Activated gamma-delta T cell treated with Interleukin-2 at 50 U/mL for 16 hours (primary cell): ENCODE measurements around the gene SAP30BP.

Experiments
- DNase-seq: peaks from one replicate; pipeline ENCODE4 v3.0.0-alpha.2; 2020

Gene SAP30BP

DNA sequence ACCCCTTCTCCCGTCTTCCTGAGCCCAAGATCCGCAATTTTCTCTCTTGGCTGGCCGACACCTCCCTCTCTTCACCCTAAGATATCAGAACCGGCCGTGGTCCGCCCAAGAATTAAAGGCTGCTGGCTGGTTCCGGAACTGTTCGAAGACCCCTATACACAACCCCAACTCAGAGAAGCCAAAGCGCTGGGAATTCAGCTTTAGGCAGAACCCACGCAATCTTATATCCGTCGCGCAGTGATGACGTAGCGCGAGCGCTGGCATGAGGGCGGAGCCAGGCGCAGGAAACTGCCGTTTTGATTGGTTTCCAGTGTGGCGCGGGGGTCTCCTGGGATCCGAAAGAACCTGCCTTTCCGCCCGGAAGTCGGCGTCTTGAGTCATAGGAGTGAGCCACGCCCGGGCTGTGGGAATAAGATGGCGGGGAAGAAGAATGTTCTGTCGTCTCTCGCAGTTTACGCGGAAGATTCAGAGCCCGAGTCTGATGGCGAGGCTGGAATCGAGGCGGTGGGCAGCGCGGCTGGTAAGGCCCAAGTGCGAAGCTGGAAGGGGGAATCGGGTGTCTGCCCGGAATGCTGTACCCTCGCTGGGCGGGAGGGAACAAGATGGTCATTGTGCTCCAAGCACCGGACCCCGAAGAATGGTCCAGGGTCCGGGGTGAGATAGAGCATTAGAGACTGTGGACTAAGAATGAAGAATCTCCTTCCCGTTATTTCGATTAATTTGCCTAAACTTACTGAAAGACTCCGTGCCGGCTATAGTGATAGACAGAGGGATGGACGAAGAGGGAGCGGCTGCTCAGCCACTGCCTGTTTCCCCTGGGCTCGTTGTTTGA, at the start of gene SAP30BP, which contains the start of gene RECQL5:
Gene SAP30BP (plus strand): TSS at position 380 of the 832 bp plus-strand sequence. CDS start 35 bp downstream, at position 415.
Gene RECQL5 (minus strand): TSS at position 196 of the 832 bp plus-strand sequence. CDS start 597 bp downstream, outside the sequence.
- peak; percentile 99 for DNase-seq

DNA sequence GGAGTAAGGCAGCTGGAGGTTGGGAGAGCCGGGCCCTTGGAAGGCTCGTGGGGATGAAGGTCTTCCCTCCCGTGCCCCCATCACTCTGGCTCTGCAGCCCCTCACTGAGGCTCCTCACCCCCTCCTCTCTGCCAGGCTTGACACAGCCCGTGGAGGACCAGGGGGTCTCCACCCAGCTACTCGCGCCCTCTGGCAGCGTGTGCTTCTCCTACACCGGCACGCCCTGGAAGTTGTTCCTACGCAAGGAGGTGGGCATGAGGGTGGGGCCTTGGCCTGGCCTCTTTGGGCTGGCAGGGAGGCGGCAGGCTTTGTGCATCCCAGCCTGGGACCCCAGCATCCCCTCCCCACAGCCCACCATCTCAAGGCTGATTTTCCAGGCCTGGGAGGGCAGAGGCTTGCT, 49.5 kb upstream of the SAP30BP start:
- DNase-seq, result no peak

DNA sequence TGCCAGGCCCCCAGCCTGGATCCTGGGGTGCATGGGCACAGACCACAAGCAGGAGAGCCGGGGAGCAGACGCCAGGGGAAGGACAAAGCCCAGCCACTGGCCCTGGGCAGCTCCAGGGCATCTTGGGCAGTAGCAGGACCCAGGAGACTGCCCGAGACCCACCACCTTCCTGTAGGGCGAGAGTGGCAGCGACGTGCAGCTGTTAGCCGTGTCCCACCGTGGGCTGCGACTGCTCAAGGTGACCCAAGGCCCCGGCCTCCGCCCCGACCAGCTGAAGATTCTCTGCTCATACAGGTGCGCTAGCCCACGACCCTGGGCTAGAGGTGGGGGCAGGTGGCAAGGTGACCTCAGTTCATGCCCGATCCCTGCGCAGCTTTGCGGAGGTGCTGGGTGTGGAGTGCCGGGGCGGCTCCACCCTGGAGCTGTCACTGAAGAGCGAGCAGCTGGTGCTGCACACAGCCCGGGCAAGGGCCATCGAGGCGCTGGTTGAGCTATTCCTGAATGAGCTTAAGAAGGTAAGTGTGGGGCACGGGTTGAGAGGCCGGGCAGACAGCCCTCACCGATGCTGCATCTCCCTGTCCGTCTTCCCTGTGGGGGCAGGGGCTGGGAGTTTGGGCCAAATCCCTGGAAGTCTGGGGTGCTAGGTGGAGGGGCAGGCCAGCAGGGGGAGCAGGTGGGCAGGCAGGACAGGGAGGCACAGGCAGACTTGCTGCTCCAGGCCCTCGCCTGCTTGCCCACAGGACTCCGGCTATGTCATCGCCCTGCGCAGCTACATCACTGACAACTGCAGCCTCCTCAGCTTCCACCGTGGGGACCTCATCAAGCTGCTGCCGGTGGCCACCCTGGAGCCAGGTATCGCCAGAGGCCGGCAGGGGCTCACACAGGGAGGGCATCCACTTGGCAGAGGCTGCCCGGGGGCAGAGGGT, 47.4 kb upstream of the SAP30BP start:
- DNase-seq, result no peak

DNA sequence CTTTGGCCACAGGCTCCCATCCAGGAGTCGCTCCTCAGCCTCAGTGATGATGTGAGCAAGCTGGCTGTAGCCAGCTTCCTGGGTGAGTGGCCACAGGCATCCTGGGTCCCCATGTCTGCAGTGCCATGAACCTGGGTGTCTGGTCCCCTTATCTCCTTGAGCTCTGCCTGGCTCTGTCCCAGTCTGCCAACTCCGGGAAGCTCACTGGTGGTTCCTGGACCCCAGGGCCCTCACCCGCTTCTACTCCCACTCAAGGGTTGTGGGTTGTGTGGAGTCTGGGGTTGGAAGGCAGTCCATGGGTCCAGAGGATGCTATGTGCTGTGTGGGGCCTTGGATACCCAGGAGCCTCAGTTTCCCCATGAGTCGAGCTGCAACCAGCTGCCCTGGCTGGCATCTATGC, 45.6 kb upstream of the SAP30BP start:
- DNase-seq, result no peak

DNA sequence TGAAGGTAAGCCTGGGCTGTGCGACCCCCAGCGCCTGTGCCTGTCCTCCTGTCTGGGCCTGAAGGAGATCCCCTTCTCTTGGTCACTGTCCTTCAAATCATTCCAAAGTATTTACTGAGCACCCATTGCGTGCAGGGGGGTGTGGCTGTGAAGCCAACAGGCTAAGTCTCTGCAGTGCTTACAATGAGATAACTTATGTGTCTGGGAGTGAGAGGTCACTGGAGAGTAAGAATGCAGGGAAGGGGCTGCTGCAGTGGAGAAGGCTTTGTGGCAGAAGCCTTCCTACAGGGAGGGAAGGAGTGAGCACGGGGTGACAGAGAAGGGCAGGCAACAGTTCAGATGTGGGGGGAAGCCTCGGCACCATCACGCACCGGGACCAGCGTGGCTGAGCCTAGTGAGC, 45.1 kb upstream of the SAP30BP start:
- DNase-seq, result no peak

DNA sequence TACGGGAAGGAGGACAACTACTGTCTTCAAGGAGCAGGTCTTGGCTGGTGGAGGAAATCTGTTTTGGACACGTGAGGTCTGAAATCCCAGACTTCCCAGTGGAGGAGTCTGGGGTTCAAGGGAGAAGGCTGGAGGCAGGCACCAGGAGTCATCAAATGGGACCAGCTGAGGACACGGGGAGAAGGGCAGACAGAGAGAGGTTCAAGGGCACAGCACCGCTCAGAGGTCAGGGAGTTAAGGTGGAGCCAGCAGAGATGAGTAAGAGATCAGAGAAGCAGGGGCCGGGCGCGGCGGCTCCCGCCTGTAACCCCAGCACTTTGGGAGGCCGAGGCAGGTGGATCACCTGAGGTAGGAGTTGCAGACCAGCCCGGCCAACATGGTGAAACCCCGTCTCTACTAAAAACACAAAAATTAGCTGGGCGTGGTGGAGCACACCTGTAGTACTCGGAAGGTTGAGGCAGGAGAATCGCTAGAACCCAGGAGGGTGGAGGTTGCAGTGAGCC, 44.3 kb upstream of the SAP30BP start:
- no peak for DNase-seq

DNA sequence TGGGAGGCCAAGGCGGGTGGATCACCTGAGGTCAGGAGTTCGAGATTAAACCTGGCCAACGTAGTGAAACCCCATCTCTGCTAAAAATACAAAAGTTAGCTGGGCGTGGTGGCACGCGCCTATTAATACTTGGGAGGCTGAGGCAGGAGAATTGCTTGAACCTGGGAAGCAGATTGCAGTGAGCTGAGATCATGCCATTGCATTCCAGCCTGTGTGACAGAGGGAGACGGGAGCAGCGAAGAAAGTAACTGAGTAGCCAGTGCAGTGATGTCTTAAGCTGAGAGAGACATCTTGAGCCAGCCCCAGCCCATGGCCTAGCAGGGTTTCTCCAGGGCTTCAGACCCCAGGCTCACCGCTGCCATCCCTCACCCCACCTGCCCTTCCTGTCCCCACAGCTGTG, 43.8 kb upstream of the SAP30BP start:
- no peak for DNase-seq

DNA sequence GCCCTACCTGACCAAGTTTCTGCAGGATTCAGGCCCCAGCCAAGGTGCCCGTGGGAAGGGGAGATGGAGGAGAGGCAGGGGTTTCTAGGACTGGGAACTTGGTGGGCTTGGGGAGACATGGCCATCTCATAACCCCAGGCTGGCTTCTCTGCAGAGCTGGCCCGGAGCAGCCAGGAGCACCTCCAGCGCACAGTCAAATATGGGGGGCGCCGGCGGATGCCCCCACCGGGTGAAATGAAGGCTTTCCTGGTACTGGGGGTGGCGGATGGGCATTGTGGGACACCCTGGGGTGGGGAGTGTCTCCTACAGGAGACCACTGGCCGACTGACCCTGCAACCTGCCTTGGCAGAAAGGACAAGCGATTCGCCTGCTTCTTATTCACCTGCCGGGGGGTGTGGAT, 43.1 kb upstream of the SAP30BP start:
- DNase-seq, result no peak

DNA sequence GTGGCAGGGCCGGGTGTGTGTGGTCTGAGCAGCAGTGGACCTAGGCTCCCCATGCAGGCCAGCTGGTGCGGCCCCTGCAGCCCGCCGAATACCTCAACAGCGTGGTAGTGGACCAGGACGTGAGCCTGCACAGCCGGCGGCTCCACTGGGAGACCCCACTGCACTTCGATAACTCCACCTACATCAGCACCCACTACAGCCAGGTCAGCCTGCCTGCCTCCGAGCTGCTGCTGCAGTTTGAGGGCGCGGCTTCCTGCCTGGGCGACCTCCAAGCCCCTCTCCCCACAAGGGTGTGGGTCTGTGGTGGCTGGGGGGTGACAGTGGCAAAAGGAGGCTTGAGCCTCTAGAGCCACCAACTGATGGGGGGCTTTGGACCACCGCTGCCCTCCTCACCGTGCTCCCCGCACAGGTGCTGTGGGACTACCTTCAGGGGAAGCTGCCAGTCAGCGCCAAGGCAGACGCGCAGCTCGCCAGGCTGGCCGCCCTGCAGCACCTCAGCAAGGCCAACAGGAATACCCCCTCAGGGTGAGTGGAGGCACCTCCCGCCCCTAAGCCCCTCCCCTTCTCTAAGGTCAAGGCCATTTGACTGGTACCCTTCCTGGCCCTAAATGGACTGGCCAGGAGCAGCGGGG, 42.3 kb upstream of the SAP30BP start:
- no peak for DNase-seq

DNA sequence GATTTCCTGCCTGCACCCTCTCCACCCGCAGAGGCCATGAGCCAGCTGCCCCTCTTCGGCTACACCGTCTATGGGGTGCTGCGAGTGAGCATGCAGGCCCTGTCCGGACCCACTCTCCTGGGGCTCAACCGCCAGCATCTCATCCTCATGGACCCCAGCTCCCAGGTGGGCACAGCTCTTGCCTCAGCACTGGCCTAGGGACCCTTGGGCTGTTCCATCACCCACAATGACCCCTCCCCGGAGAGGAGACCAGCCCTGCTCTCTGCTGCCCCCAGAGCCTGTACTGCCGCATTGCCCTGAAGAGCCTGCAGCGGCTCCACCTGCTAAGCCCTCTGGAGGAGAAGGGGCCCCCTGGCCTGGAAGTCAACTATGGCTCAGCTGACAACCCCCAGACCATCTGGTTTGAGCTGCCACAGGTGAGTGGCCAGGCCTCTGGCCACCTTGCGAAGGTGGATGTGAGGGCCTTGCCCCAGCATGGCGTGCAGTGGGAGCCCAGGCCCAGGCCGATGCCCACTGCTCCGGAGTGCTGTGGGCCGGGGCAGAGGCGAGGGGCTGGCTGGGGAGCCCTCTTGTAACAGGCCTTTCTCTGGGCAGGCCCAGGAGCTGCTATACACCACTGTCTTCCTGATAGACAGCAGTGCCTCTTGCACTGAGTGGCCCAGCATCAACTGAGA, 41.2 kb upstream of the SAP30BP start:
- no peak for DNase-seq

DNA sequence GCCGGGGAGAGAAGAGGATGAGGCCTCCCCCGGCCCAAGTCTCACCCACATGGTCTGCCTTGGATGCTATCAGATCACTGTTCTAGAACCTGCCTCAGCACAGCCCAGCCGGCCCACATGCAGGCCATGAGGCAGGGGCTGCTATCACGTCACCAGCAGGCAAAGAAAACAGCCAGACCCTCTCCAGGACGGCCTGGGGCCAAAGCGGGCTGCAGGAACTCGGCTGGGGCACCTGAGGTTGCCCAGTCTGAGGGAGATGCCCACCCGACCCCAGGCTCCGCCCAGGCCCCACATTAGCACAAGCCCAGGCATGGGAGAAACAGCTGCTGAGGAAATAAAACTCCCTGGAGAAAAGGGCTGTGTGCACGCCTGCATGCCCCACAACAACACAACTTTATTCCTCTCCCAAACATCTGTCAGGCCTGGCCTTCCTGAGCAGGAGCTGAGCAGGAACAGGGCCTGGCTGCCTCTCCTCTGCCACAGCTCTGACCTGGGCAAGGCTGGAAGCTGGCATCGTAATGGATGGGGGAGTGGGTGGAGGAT, 40.6 kb upstream of the SAP30BP start:
- DNase-seq, result no peak

DNA sequence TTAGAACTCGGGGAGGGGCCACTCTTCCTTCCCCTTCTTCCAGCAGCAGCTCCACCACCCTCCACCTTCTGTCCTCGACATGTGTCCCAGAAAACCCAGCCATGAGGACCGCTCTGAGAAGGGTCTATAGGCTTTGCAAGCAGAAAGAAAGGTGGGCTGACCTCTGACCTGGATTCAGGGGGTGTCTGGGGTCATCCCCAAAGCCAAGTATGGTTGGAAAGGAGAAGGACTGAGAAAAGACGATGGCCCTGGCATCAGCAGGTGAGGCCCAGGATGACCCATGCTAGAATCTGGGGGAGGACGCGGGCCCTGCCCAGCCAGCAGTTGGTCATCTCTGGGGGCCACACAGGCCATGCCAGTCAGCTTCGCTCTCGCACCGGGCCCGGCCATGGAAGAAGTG, 40.0 kb upstream of the SAP30BP start:
- no peak for DNase-seq

DNA sequence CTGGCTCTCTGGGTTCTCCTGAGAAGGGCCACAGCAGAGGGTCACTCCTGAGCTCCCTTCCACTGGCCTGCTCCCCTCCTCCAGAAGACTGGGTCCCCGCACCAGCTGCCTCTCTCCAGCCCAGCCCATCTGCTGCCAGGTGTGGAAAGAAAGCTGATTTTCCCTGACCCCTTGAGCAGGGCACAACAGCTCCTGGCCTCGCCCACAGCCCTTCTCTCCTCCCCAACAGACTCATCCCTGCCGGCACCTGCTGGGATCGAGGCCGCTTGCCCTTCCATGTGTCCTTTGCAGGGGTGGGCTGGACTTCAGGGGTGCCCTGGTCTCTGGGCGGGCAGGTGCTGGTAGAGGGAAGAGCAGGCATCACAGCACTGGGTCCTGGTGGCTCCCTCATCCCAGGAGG, 38.7 kb upstream of the SAP30BP start:
- no peak for DNase-seq

DNA sequence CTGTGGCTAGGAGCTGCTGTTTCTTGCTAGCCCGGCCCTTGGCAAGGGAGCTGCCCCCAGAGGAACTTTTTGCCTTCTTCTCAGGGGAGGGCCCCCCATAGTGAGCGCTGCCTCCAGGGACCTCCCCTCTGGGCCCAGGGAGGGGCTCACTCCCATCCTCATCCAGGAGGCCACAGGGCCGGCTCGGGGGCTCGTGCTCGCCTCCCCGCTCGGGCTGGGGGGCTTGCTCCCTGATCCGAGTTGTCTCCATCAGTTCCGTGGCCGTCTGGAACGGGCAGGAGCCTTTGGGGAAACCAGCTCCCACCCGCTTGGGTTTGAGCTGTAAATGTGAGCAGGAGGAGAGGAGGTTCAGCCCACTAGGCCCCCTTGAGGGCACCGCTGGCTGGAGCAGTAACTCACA, 38.0 kb upstream of the SAP30BP start:
- no peak for DNase-seq

DNA sequence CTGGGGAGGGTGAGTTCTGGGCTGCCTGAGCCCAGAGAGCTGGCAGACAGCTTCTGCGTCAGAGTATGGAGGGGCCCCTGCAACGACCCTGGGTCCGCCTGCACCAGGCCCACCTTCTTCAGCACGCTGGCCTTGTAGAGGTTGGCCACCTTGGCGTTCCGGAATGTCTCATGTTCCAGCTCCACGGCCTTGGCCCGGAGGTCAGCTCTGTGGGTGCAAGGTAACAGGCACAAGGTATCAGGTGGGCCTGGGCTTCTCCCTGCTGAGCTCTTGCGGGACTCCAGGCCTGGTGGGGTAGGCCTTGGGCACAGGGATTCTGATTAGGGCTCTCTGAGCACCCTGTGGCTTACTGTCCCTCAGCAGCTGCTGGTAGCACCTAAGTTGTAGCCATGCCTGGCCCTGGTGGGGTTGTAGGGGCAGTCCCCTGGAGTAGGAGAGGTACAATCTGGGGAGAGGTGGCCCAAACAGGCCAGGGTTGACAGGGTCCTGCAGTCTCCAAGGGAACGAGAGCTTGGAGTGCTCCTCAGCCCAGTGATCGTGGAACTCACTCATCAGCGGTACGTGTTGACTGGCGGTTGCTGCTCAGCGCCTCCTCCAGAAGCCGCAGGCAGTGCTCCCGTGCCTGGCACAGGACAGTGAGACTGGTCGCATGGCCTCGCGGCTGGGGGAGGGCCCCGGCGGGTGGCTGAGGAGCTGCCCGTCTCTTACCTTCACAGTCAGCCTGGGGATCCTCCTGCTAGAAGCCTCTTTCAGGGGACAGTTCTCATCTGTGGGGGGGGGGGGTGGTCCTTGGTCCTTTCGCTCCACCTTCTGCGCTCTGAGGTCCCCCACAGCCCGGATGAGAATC, 36.8 kb upstream of the SAP30BP start:
- no peak for DNase-seq

DNA sequence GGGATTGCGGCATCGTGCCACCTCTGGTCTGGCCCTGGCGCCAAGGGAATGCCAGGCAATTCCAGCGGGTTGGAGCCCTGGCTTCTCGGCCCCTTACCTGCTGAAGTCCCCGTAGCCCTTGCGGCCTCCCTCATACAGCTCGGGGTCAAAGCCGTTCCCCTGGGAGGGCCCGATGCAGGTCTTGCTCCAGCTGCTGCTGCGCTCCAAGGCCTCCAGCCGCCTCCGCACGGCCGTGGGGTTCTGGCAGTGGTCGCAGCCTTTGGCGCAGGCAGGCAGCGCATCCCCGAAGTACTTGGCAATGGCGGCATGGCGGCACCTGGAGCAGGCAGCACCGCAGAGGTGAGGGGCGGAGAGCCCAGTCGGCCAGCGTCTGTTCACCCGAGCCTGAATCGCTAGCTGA, 35.8 kb upstream of the SAP30BP start:
- DNase-seq, result no peak

DNA sequence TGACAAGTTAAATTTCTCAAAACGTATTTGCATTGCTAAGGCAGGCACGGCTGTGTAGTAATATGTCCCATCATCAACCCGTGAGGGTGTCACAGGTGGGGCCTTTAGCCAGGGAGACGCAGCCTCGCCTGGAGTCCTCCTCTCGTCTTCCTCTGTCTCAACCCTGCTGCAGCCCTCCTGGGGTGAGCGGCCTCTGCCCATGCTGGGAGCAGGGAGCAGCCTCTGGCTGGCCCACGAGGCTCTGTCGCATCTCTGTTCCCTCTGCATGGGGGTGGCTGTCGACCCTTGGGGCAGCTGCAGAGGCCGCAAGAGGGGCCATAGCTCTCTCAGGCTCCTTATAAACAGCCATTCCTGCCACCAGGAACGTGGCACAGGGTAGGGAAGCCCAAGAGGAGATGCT, 34.7 kb upstream of the SAP30BP start:
- no peak for DNase-seq

DNA sequence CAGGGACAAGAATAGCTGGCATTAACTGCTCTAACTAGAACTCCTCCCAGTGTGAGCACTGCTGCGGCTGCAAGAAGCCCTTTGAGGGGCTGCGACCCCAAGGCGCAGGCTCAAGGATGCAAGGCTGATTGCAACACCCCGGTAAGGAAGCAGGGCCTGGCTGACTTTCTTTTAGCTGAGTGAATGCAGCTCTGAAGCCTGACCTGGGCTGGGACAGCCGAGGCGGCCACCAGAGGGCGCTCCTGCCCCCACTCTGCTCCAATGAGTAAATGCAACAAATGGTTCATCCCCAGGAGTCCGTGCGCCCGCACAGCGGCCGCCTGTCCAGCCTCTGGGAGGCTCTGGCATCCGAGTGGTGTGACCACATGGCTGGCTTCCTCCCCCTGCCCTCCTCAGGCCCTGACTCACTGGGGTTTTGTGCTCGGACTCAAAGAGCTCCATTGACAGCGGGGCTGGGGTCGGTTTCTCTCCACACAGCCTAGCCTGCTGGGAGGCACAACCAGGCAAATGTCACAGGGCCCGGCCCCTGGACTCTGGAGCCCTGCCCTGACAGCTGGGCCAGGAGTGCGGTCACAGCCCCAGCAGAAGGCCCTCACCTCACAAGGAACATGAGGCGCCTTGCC, 34.2 kb upstream of the SAP30BP start, which contains the start of gene SMIM5:
Gene SMIM5 (plus strand): TSS at position 572 of the 623 bp plus-strand sequence. CDS start 6,768 bp downstream, outside the sequence.
- peak; percentile 84 for DNase-seq

DNA sequence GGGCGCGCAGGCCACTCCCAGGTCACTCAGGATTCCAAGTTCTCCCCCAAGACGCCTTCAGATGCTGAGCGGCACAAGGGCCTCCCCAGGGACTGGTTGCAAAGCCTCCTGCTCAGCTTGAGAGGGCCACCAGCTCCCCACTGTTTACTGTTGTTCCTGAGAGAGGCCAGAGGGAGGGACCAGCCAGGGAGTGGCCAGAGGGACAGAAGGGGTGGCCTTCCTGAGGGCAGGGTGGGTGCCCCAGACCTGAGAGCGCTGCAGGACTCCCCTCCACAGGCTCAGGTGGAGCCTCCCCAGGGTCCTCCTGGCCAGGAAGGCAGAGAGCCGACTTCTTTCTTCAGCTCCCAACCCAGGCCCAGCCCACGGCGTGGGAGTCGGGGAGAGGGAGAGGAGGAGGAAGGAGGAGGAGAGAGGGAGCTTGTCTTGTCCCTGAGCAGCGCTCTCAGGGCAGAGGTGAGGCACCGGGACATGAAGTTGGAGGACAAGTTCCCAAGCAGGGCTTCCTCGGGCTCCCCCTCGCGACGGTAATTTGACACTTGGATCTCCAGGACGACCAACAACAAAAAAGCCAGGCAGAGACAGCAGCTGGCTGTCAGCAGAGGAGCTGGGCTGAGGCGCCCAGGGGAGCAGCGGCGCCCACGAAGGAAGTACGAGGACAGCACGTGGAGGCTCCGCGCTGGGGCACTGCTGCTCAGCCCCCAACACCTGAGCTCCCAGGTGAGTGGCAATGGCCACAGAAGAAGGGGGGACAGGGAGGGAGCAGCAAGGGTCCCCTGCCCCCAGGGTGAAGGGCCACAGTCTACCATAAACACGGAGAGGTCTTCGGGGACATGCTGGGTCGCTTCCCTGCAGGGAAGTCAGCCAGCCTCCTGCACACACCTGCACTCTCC, 33.4 kb upstream of the SAP30BP start:
- peak; percentile 38 for DNase-seq

DNA sequence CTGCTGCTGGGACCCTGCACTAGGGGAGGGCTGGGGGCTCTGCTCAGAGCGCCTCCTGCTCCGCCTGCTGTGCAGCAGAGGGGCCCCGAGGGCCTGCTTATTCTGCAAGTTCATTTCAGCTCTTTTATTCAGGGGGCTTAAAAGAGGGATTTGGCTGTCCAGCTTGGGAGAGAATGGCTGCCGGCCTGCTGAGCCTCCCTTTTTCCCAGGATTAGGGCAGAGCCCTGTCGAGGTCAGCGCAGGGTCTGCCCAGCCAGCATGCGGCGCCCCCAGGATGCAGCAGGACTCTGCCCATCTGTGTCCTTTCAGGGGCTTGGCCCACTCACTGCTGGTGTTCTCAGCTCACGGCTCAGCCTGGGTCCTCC, 32.8 kb upstream of the SAP30BP start:
- no peak for DNase-seq
